NCI-H510A treated with DMSO at 0.1 percent for 48 hours (cell line): ENCODE measurements around the gene CD70.
"Not testable (repeated sequence)": the region's sequence is repeated elsewhere in the genome, so short reads cannot be mapped to it uniquely, and the experiment has no call there.

ENCODE experiments used
- DNase-seq: peaks from one replicate; lab custom pipeline; 2025; lab: John Stamatoyannopoulos, UW

The CD70 gene, protein sequence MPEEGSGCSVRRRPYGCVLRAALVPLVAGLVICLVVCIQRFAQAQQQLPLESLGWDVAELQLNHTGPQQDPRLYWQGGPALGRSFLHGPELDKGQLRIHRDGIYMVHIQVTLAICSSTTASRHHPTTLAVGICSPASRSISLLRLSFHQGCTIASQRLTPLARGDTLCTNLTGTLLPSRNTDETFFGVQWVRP

DNA sequence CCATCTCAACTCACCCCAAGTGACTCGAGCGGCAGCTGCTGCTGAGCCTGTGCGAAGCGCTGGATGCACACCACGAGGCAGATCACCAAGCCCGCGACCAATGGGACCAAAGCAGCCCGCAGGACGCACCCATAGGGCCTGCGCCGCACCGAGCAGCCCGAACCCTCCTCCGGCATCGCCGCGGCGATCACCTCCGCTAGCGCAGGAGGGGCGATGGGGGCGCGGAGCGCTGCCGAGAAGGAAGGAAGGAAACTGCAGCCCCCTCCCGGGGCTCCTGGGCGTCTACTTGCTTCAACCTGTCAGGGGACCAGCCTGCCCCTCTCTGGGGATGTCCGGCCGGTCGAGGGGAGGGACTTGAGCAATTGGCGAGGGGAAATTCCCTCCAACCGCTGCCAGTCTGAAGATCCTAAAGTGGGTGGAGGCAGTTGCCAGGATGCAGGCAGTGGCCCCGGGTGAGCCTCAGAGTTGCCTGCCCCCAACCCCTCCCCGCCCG is at the start of gene CD70:
TSS of gene CD70 (minus strand) at position 324 of the 493 bp plus-strand sequence. CDS start at position 176, 148 bp downstream.
- DNase-seq: no peak

GRCh38 chr19:6640333-6640732 is 49.4 kb upstream of the CD70 start:
- not testable (repeated sequence) for DNase-seq

DNA sequence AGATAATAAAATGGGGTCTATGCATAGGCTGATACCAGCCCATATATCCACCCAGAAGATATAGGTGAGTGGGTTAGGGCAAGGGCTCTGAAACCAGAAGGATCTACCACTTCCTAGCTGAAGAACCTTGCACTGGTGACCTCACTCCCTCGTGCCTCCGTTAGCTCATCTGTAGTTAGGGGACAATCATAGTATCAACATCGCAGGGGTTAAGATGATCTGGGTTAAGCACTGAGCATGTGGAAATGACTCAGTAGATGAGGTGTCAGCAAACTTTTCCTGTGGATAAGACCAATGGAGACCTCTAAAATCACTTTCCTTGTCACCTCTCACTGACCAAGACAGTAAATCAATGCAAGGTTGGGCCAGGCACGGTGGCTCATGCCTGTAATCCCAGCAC is 48.5 kb upstream of the CD70 start:
- DNase-seq: no peak

GRCh38 chr19:6633456-6633813 is 42.5 kb upstream of the CD70 start:
- not testable (repeated sequence) for DNase-seq

DNA sequence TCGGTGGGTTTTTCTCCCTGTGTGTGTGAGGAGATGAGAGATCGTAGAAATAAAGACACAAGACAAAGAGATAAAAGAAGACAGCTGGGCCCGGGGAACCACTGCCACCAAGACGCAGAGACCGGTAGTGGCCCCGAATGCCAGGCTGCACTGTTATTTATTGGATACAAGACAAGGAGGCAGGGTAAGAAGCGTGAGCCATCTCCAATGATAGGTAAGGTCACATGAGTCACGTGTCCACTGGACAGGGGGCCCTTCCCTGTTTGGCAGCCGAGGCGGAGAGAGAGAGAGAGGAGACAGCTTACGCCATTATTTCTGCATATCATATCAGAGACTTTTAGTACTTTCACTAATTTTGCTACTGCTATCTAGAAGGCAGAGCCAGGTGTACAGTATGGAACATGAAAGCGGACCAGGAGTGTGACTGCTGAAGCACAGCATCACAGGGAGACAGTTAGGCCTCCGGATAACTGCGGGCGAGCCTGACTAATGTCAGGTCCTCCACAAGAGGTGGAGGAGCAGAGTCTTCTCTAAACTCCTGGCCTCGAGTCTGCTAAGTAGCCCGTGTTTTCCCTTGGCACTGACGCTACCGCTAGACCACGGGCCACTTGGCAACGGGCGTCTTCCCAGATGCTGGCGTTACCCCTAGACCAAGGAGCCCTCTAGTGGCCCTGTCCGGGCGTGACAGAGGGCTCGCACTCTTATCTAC is 42.0 kb upstream of the CD70 start:
- DNase-seq: peak; percentile 16

GRCh38 chr19:6632002-6632621 is 41.2 kb upstream of the CD70 start:
- DNase-seq: peak; percentile 56

DNA sequence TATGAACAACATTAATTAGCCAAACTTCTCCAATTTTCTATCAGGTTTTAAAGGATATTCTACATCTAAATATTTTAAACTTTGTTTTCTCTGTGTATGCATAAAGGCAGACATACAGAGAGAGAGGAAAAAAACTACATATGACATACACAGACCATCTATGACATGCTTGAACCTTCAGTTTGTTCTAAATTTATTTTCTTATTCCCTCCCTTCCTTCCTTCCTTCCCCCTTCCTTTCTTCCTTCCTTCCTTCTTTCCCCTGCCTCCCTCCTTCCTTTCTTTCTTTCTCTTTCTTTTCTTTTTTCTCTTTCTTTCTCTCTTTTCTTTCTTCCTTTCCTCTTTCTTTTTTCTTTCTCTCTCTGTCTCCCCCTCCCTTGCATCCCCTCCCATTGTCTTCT is 35.8 kb upstream of the CD70 start:
- no peak for DNase-seq

- DNase-seq: no peak
Measured at GRCh38 chr19:6617374-6617773, 26.4 kb upstream of the CD70 start.

DNA sequence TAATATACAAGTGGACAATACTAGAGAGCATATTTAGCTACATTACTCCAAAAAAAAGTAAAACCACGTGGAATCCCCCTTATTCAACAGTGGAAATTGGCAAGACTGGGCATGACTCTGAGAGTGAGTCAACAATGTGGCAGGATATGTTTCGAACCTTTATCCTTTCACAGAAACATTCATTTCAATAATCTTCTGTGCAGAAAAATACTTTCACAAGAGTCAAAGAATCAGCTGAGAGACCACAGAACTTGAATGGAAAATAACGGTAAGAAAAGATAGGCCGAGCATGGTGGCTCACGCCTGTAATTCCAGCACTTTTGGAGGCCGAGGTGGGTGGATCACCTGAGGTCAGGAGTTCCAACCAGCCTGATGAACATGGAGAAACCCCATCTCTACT is 25.1 kb upstream of the CD70 start:
- no peak for DNase-seq

- no peak for DNase-seq
Measured at GRCh38 chr19:6613711-6614110, 22.8 kb upstream of the CD70 start.

DNA sequence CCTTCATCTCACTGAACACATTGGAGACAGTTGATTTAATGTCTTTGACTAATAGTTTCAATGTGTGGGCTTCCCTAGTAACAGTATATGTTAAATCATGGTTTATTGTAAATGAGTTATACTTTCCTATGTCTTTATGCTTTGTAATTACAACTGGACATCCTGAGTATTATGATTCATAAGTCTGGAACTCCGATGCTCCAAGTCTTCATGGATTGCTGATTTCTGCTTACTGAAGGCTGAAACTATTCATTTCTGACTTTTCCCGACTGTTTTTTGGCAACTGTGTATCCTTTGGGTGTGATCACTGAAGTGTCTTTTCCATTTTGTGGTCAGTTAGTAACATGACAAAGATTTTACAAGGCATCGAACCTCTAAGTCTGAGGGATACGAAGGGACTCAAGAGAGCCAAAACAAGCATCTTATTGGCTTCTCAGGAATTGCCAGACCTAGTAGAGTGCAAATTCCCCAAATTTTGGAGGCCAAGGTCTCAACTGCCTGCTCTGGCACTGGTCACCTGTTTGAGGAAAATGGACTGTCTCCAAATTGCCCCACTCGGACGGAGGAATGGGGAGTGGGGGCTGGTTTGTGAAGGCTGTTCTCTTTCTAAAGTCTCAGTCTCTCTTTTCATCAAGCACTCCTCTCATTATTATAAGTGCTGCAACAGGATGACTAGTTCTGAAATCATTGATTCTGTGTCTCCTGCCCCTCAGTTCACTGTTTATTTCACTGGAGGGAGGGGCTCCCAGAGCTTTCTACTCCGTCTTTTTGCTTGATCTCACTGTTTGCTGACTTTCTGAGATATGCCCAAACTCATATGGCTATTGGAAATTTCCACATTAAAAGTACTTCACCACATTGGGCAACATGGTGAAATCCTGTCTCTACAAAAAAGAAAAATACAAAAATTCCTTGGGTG is 20.2 kb upstream of the CD70 start:
- no peak for DNase-seq

DNA sequence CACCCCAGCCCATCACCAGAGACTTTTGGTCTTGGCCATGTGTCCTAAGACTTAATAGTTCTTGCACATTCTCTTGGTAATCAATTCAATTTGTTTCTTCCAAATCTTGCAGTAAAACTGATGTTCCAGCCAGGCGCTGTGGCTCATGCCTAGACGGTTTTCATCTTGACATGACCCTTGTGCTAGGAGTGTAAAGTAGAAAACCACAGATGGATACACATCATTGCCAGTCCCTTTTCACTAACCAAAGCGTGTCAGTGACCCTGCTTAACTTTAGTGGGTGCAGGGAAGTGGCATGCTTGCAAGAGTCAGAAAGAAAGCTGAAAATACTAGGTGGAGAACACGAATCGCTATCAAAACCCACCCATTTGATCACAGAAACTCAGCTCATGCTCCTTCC is 18.0 kb upstream of the CD70 start:
- DNase-seq: no peak

DNA sequence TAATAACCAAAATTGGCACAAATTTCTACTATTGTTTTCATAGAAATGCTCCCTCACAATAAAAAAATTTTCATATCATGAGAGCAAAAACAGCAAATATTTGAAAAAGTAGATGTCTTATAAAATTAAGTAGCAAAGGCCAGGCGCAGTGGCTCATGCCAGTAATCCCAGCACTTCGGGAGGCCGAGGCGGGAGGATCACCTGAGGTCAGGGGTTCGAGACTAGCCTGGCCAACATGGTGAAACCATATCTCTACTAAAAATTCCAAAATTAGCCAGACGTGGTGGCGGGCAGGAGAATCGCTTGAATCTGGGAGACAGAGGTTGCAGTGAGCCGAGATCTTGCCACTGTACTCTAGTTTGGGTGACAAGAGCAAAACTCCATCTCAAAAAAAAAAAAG is 17.2 kb upstream of the CD70 start:
- not testable (repeated sequence) for DNase-seq

- DNase-seq: not testable (repeated sequence)
Measured at GRCh38 chr19:6606276-6607070, 15.5 kb upstream of the CD70 start.

DNA sequence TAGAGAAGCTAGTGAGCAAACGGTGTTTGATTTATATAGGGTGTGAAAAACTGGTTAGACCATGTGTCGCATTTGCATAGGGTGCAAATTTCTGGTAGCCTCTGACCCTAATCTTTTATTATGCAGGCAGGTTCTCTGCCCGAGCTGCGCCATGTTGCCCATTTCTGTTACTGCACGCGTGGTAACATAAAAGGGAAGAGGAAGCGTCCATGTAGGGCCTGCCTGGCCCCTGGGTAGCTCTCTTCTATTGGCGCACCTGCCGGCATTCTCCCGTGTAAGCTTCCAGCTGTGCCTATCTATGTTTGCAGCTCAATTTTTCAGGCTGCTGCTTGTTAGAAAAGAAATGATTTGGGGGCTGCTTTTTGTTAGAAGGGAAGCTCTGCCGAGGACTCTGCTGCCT is 14.0 kb upstream of the CD70 start:
- DNase-seq: no peak

- DNase-seq: no peak
Measured at GRCh38 chr19:6602729-6603114, 11.8 kb upstream of the CD70 start.

DNA sequence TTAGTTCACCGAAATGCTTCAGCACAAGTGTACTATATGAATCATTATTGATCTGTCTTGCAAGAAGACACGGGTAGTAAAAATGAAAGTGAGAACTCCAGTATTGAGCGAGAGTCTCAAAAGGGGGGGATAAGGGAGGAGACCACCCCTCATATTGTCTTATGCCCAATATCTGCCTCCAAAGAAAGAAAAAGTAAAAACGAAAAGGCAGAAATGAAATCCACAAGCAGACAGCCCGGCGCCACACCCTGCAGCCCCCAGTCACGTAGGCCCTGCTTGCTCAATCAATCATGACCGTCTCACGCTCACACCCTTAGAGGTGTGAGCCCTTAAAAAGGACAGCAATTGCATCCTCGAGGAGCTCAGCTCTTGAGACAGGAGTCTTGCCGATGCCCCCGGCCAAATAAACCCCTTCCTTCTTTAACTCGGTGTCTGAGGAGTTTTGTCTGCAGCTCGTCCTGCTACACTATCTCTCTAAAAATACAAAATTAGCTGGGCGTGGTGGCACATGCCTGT is 10.6 kb upstream of the CD70 start:
- DNase-seq: not testable (repeated sequence)

- DNase-seq: not testable (repeated sequence)
Measured at GRCh38 chr19:6600951-6601536, 10.1 kb upstream of the CD70 start.

DNA sequence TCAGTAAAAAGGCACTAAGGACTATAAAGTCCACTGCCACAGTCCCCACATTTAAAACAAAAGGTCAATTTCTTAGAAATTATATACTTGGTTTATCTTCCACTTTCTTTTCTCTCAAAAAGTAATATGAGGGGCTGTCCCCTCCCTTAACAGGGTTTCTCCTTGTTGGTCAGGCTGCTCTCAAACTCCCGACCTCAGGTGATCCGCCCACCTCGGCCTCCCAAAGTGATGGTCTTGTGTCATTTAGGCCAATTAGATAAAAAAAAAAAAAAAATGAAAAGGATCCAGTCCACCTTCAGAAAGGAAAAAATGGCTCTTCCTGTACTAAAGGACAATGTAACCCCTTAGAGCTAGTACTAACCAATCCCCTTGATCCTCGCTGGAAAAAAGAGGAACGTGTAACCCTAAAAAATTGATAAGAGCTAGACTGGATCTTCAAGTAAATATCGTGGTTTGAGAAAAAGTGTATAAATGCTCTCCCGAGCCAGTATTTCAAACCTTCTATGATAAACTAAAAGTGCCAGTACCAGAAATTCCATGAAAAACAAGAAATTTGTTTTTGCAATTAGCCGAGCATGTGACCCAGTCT is 9.0 kb upstream of the CD70 start:
- DNase-seq: no peak

DNA sequence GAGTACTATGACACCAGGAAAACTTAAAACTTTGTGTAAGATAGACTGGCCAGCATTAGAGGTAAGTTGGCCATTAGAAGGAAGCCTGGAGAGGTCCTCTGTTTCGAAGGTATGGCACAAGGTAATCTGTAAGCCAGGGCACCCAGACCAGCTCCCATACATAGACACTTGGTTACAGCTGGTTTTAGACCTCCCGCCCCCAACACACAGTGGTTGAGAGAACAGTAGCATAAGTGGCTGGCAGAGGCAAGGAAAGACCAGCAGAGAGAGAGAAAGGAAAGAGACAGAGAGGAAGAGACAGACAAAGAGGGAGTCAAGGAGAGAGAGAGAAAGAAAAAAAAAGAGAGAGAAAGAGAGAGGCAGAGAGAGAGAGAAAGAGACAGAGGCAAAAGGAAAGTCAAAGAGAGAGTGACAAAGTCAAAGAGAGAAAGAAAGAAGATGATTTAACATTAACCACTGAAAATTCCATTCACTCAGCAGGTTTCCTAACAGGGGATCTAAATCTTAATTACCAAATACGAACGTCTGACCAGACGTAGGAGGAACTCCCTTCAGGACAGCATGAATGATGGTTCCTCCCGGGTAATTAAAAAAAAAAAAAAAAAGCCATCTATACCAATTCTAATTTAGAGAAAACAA is 7.4 kb upstream of the CD70 start:
- not testable (repeated sequence) for DNase-seq
